RKO (cell line): Measurements from ENCODE around the gene TUFM.
"Not testable (repeated sequence)": the region's sequence is repeated elsewhere in the genome, so short reads cannot be mapped to it uniquely, and the experiment has no call there.

Source experiments
- DNase-seq: peaks from one replicate; pipeline ENCODE4 v3.0.0-alpha.2; 2016; ENCODE audit warnings: low spot score

Gene TUFM

DNA sequence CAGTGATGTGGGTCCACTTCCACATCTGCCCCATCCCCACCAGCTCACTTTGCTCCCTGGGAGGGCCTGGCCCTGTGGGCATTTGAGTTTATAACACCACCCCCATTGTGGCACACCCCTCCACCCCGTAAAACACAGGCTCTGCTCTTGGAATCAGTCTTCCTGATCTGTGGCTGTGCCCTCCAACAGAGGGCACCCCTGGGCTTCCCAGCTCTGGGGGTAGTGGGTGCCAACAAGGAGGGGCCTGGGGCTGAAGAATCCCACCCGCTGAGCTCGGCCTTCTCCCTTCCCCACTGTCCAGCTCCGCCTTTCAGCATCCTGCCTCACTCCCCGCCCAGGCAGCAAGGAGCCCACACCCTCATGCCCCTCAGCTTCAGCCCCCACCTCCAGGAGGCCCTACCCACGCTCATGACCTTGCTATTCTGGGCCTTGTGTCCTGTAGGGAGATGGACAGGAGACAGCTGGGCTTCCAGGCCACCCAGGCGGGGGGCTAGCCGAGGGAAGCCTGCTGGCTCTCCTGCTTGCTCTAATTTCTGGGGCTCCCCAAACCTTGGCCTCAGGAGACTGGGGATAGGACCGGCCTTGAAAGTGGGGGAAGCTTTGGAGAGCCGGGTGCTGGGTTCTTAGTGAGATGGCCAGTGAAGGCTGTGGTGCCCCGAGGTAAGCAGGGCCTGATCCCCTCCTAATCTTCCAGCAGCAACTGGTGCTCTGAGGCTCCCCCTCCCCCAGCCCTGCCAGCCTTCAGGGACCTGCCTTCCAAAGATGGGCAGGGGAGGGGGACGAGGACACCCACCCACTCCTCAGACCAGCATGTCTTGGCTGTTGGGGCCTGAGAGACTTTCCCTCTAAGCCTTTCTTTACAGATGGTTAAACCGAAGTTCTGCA, 29.2 kb upstream of the TUFM start:
- no peak for DNase-seq

- no peak for DNase-seq
Measured at GRCh38 chr16:28874406-28874805, 28.3 kb upstream of the TUFM start.

DNA sequence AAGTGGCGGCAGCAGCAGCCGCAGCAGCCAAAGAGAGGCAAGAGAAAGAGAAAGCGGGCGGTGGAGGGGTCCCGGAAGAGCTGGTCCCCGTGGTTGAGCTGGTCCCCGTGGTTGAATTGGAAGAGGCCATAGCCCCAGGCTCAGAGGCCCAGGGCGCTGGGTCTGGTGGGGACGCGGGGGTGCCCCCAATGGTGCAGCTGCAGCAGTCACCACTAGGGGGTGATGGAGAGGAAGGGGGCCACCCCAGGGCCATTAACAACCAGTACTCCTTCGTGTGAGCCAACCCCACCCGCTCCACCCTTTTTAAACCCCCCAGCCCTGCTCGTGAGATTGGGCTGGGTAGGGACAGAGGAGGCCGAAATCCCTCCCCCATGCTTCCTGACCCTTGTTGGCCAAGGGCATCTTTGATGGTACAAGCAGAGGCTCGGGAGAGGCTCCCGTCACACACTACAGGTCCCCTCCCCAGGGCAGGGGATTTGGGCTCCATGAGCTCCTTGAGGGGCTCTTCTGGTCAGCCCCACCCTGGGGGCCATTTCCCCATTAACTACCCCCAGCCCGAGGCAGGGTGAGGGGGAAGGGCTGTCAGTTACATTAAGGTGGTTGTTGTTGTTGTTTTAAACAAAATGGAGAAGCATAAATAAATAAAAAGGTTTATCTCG, 27.5 kb upstream of the TUFM start:
- DNase-seq, result no peak

- no peak for DNase-seq
Measured at GRCh38 chr16:28872952-28873351, 26.8 kb upstream of the TUFM start.

- DNase-seq, result no peak
Measured at GRCh38 chr16:28869201-28869600, 23.1 kb upstream of the TUFM start.

DNA sequence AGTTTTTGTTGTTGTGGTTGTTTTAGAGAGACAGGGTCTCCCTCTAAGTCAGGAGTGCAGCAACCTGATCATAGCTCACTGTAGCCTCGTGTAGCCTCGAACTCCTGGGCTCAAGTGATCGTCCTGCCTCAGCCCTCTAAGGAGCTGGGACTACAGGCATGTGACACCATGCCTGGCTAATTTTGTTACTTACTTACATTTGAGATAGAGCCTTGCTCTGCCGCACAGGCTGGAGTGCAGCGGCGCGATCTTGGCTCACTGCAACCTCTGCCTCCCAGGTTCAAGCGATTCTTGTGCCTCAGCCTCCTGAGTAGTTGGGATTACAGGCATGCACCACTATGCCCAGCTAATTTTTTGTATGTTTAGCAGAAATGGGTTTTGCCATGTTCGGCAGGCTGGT, 21.5 kb upstream of the TUFM start:
- not testable (repeated sequence) for DNase-seq

DNA sequence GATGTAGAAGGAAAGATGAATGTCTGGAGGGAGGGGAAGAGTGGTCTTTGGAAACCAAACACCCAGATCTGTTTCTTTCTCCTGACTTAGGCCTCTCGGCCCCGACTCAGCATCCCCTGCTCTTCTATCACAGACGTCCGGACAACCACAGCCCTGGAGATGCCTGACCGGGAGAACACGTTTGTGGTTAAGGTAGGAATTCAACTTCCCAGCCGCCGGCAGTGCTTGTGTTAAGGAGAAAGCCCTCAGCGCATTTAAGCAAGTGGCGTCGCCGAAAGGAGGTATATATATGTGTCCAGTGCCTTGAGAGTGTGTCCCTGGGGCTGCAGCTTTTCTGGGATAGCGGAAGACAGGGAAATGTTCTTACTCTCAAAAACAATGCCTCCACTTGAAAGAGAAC, 21.1 kb upstream of the TUFM start:
- DNase-seq, result no peak

- DNase-seq, result no peak
Measured at GRCh38 chr16:28866454-28866804, 20.3 kb upstream of the TUFM start.

- no peak for DNase-seq
Measured at GRCh38 chr16:28865722-28866453, 19.7 kb upstream of the TUFM start.

DNA sequence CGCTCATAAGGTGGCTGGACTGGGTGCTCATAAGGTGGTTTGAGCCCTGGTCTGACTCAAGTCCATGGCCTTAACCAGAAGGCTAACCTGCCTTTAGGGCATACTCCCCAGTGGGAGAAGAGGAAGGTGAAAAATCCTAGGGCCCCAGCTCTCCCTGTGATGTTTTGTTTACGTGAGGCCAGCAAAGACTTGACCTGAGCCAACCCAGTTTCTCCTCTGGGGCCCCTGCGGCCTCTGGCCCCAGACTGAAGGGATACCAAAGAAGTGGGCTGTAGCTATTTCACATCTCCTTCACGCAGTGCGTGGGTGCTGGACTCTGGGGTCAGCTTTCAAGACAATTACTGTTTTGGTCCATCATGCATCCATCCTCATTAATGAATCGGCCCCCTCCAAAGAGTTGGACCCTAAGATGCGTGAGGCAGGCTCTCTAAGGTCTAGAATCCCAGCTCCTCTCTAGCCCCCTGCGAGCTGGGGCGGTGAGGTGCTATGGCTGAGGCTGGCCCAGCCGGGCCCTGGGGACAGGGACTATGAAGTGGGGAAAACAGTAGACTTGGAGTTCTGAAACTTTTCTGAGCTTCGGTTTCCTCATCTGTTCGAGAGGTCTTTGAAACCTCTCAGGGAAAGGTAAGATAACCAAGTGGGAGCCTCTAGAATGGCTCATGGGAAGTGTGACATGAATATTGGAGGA, 19.0 kb upstream of the TUFM start:
- no peak for DNase-seq

GRCh38 chr16:28863929-28864793, 18.0 kb upstream of the TUFM start:
- peak; percentile 50 for DNase-seq

DNA sequence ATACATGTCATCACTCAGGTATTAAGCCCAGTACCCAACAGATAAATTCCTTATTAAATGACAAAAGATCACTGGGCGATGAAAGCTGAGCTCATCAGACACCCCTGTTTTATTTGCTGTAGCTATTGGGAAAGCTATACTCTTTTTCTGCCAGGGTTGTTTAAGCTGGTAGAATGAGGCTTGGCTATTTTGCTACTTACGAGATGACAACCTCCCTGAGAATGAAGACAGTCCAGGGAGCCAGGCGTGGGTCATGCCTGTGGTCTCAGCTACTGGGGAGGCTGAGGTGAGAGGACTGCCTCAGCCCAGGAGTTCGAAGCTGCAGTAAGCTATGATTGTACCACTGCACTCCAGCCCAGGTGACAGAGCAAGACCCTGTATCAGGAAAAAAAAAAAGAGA, 13.2 kb upstream of the TUFM start:
- DNase-seq, result no peak

DNA sequence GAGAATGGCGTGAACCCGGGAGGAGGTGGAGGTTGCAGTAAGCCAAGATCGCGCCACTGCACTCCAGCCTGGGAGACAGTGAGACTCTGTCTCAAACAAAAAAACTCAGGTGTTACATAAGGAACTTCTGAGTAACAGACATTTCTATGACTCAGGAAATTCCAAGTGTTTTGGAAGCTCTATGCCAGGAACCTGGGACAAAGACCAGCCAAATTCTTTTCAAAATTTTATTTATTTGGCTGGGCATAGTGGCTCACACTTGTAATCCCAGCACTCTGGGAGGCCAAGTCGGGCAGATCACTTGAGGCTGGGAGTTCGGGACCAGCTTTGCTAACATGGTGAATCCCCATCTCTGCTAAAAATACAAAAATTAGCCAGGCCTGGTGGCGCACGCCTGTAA, 12.3 kb upstream of the TUFM start:
- no peak for DNase-seq

DNA sequence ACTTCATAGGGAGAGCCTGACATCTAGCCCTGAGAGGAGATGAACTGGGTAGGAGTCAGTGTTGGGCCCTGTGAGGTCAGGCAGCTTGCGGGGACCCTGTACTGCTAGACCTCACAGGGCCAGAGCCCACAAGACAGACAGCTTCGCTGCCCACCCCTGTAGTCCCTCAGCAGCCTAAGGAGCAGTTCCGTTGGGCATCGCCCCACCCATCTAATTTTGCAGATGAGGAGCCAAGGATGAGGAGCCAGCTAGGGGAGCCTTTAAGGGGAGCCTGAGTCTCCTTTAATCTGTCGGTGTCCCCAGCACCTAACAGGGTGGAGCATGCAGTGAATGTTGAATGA, 755 bp upstream of the TUFM start:
- DNase-seq, result peak; percentile 40

- DNase-seq, result peak; percentile 15
Measured at GRCh38 chr16:28845761-28846079, 428 bp downstream of the TUFM start.

DNA sequence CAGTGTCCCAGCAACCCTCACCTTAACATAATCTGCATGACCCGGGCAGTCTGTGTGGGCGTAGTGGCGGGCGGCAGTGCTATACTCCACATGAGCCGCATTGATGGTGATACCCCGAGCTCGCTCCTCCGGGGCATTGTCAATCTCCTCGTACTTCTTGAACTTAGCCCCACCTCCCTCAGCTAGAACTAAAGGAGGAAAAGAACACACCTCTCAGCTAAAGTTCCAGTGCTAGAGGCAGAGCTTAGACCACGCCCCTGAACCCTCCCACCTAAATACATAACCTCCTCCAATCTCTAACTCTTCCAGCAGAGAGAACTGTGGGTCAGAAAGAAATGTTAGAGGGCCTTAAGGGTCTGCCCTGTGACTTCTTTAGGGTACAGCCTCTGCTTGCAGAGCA, 855 bp downstream of the TUFM start:
- peak; percentile 75 for DNase-seq

DNA sequence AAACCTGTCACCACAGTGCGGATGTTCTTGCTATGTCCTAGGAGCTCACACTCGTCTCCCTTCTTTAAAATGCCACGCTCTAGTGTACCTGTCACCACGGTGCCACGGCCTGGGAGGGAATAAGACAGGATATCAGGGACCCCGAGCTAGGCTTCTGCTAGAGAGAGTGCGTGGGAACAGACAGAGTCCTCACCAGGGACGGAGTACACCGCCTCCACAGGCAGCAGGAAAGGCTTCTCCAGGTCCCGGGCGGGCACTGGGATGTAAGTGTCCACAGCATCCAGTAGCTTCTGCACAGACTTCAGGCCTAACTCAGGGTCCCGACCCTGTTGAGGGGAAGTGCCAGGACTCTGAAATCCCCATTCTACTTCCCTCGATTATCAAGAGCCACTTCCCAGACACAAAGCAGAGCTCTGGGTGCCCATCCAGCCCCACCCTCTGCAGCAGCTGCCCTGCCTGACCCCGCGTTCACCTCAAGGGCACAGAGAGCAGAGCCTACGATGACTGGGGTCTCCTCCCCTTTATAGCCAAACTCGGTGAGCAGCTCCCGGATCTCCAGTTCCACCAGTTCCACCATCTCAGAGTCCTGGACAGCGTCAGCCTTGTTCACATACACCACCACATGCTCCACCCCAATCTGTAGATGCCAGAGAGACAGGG, 1.8 kb downstream of the TUFM start:
- no peak for DNase-seq

DNA sequence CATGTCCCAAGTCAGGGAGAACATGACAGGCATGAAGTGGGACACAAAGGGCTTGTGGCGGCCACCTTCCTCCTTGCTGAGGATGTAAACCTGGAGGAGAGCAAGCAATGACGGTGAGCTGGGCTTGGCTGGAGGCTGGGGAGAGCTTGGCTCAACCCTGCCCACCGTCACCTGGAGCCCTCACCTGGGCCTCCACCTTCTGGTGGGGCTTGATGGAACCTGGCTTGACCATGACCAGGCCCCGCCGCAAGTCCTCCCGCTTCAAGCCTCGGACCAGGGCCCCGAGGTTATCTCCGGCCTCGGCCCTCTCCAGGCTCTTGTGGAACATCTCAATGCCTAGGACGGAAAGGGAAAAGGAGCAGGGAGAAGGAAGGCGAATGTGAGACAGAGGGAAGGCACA, 2.4 kb downstream of the TUFM start:
- DNase-seq, result no peak

- no peak for DNase-seq
Measured at GRCh38 chr16:28842696-28843095, 3.5 kb downstream of the TUFM start.

GRCh38 chr16:28839899-28840298, 6.2 kb downstream of the TUFM start:
- no peak for DNase-seq

GRCh38 chr16:28839004-28839639, 7.0 kb downstream of the TUFM start:
- peak; percentile 46 for DNase-seq
